Measurements from ENCODE around the gene GIT1. TPM values are rescaled to one million over a fixed set of nuclear protein-coding genes. Genes with fewer than 3 reads are reported as not detected.

GIT1 gene
- total RNA-seq, 1 experiment from 2014 or later: 120 TPM

GRCh38 chr17:29612094-29612403, 22.6 kb upstream of the GIT1 start:
- POLR2A ChIA-PET (ENCODE audit: low non-redundant PET): no interaction called here
- DNase-seq (ENCODE audit: low spot score): no peak

GRCh38 chr17:29611351-29612093, 22.1 kb upstream of the GIT1 start:
- ChIA-PET POLR2A (ENCODE audit: low non-redundant PET) (no interaction called here), CTCF (no interaction called here)

More at GRCh38 chr17:29612094-29612403, 22.6 kb upstream of the GIT1 start:
- Histone ChIP-seq H3K27me3 (replicated peaks; ENCODE audit: insufficient read depth, low read depth, low read length, poor library complexity) (no peaks in the 10 kb centered on the region), H3K4me1 (ENCODE audit: insufficient read depth, low read length, poor library complexity, severe bottlenecking) (peaks cover 17% of the 10 kb centered on the region), H3K36me3 (ENCODE audit: insufficient read depth, low read length, poor library complexity, severe bottlenecking) (peaks cover 29% of the 10 kb centered on the region), H3K27ac (ENCODE audit: low read depth, low read length, poor library complexity, severe bottlenecking) (no peak overlapping the region), H3K9me3 (ENCODE audit: low read depth, low read length, poor library complexity, severe bottlenecking) (no peaks in the 10 kb centered on the region), H3K4me3 (ENCODE audit: low read depth, low read length, poor library complexity, severe bottlenecking) (no peak overlapping the region)
- no TSS peak for BruUV-seq (replicated peaks)
- TF ChIP-seq EZH2 (IDR thresholded peaks at IDR 0.05; ENCODE audit: borderline replicate concordance, low read depth, low read length, poor library complexity, severe bottlenecking) (no peak), CTCF (conservative IDR thresholded peaks at IDR 0.05; ENCODE audit: low read depth, low read length) (no peak)
- intact Hi-C loops (cut with micrococcal nuclease; ENCODE audit: unreplicated experiment): no loop called here
- CTCF ChIA-PET: no interaction called here

GRCh38 chr17:29610395-29610794, 20.9 kb upstream of the GIT1 start:
- peaks cover 7% of the 10 kb centered on the region for H3K4me1 ChIP-seq (ENCODE audit: insufficient read depth, low read length, poor library complexity, severe bottlenecking)
- no peak for DNase-seq (ENCODE audit: low spot score)
- H3K9me3 ChIP-seq (ENCODE audit: low read depth, low read length, poor library complexity, severe bottlenecking): no peaks in the 10 kb centered on the region
- H3K4me3 ChIP-seq (ENCODE audit: low read depth, low read length, poor library complexity, severe bottlenecking): no peak overlapping the region
- no peak overlapping the region for H3K27ac ChIP-seq (ENCODE audit: low read depth, low read length, poor library complexity, severe bottlenecking)
- TF ChIP-seq EZH2 (IDR thresholded peaks at IDR 0.05; ENCODE audit: borderline replicate concordance, low read depth, low read length, poor library complexity, severe bottlenecking) (no peak), CTCF (conservative IDR thresholded peaks at IDR 0.05; ENCODE audit: low read depth, low read length) (no peak)
- CTCF ChIA-PET: no interaction called here
- intact Hi-C loops (cut with micrococcal nuclease; ENCODE audit: unreplicated experiment): no loop called here
- POLR2A ChIA-PET (ENCODE audit: low non-redundant PET): no interaction called here
- BruUV-seq (replicated peaks): no TSS peak
- peaks cover 29% of the 10 kb centered on the region for H3K36me3 ChIP-seq (ENCODE audit: insufficient read depth, low read length, poor library complexity, severe bottlenecking)
- no peaks in the 10 kb centered on the region for H3K27me3 ChIP-seq (replicated peaks; ENCODE audit: insufficient read depth, low read depth, low read length, poor library complexity)

More at GRCh38 chr17:29611351-29612093, 22.1 kb upstream of the GIT1 start:
- Histone ChIP-seq H3K36me3 (ENCODE audit: insufficient read depth, low read length, poor library complexity, severe bottlenecking) (peaks cover 29% of the 10 kb centered on the region), H3K4me1 (ENCODE audit: insufficient read depth, low read length, poor library complexity, severe bottlenecking) (peaks cover 17% of the 10 kb centered on the region), H3K27ac (ENCODE audit: low read depth, low read length, poor library complexity, severe bottlenecking) (no peak overlapping the region), H3K27me3 (replicated peaks; ENCODE audit: insufficient read depth, low read depth, low read length, poor library complexity) (no peaks in the 10 kb centered on the region), H3K9me3 (ENCODE audit: low read depth, low read length, poor library complexity, severe bottlenecking) (no peaks in the 10 kb centered on the region), H3K4me3 (ENCODE audit: low read depth, low read length, poor library complexity, severe bottlenecking) (no peak overlapping the region)
- TF ChIP-seq EZH2 (IDR thresholded peaks at IDR 0.05; ENCODE audit: borderline replicate concordance, low read depth, low read length, poor library complexity, severe bottlenecking): no peak
- no peak for TF ChIP-seq CTCF (conservative IDR thresholded peaks at IDR 0.05; ENCODE audit: low read depth, low read length)
- DNase-seq (ENCODE audit: low spot score): no peak
- intact Hi-C loops (cut with micrococcal nuclease; ENCODE audit: unreplicated experiment): no loop called here
- BruUV-seq (replicated peaks): no TSS peak

Measured in A673 (cell line).